IPS DF 19.7 (cell line): Measurements from ENCODE around the gene ANG.
"Not testable (repeated sequence)": the region's sequence is repeated elsewhere in the genome, so short reads cannot be mapped to it uniquely, and the experiment has no call there.

Source experiments
- DNase-seq: peaks from one replicate; pipeline ENCODE4 v3.0.0-alpha.2; 2013; ENCODE audit warnings: low read depth, low spot score

Gene ANG

DNA sequence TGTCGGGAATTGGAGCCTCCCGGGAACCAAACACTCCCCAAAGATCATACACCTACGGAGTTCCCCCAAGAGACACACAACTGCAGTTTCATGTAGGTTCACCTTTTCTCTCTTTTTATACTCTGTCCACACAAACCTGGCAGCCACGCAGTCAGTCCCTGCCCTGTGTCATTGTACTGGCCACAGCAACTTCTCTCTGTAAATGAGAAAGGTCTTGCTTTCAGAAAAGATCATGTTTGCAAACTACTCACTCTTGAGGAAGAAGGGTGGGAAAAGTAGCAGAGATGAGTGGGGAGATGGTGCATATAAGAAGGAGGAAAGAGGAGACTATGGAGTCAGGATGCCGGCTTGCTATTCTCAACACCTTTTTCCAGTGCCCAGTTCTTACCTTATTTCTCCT, 10.4 kb downstream of the ANG start:
- DNase-seq: no peak

DNA sequence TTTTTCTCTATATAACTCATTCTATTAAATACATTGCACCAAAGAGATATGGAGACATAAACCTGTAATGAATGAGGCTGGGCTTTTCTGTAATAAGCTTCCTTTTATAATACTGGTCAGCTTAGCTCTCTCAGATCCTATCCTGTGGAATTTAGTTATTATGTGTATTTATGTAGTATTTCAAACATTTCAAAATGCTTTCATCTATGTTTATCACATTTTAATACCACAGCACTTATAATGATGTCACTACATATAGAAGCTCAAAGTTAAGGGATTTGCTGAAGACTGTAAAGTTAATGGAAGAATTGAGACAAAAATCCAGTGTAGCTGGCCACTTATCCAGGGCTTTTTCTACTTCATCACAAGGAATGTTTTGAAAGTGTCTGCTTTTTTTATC, 11.4 kb downstream of the ANG start:
- no peak for DNase-seq

DNA sequence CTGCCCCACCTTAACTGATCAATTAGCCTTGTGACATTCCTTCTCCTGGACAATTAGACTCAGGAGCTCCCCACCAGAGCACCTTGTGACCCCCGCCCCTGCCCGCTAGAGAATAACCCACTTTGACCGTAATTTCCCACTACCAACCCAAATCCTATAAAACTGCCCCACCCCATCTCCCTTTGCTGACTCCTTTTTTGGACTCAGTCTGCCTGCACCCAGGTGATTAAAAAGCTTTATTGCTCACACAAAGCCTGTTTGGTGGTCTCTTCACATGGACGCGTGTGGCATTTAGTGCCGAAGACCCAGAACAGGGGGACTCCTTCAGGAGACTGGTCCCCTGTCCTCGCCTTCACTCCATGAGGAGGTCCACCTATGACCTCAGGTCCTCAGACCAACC, 12.4 kb downstream of the ANG start:
- not testable (repeated sequence) for DNase-seq

DNA sequence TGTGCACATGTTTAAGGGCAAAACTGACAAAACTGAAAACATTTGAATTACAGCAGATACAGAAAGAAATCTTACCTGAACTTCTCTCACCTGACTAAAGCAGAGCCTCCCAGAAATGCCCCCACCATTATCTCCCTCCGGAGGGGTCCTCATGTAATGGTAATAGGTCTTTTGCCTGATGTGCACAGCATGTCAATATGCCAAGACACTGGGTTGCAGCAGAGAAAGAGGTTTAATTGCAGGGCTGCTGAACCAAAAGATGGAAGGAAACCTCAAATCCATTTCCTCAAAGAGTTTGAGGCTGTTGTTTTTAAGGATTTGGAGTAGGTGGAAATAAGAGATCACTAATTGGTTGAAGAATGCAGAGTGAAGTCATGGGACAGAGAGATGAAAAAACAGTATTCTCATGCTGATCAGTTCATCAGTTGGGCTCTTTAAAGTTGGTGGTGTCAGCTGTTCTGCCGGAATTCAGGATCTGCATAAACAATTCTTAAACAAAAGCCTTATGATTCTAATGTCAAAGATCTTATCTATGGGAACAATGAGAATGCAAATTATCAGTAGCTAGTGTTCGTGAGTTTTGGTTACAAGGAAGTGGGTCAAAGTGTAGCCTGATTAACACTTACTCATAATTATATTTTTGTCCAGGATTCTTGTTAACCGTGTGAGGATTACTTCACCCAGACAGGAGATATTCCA, 18.2 kb downstream of the ANG start:
- peak; percentile 59 for DNase-seq

DNA sequence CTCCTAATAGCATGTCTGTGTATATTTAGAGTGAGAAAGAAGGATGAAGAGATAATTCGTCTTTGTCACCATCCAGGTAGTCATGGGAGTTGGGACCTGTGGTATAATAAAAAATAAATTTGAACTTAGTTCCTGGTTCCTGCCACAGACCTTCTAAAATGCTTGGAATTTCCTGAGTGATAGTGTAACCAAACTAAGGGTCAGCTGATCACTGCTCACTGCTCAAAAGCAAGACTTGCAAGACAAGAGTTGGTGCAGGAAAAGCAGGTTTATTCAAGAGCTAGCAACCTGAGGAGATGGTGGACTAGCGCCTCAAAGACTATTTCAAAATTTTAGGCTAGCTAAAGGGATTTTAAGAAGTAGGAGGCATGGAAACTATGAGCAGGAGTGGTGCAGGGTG, 19.1 kb downstream of the ANG start:
- no peak for DNase-seq

DNA sequence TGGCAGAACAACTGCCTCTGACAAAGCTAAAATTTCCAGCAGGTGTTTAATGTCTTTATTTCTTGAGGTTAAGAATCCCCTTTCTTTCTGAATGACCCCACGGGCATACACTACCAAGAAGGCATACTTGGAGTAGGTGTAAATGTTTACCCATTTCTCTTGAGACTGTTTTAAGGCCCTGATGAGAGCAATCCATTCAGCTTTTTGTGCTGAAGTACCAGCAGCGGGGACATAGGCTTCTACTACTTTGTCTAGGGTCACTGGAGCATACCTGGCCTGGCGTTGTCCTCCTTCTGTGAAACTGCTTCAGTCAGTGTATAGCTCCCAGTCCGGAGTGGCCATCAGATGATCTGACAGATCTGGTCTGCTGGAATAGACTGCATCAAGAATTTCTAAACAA, 22.7 kb downstream of the ANG start:
- no peak for DNase-seq

DNA sequence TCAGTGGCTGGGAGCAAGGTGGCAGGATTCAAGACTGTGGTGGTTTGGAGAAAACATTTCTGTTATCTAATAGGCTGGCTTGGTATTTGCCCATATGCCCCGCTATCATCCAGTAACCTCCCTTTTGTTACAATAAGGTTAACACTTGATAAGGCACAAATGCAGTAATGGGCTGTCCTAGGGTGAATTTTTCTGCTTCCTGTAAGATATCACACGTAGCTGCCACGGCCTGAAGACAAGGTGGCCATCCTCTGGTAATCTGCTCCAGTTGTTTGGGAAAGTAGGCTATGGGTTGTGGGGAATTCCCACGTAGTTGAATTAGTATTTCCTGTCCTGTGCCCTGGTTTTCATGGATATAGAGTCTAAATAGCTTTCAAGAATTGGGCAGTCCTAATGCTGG, 23.1 kb downstream of the ANG start:
- no peak for DNase-seq

DNA sequence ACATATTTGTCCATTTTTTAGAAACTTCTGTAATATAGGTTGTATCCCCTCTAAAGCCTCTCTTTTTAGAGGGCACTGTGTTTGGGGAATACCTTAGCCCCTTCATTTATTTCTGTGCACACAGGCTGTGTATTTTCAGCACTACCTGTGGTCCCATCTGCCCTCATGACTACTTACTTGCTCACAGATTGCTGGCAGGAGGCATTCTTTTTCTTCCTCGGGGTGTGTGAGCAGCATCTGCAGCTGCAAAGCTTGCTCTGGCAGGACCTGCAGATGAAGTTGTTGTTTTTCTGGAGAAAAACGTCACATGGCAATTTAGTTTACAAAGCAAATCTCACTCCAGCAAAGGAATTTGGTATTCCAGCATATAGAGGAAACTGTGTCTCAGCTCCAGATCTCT, 24.3 kb downstream of the ANG start:
- no peak for DNase-seq

DNA sequence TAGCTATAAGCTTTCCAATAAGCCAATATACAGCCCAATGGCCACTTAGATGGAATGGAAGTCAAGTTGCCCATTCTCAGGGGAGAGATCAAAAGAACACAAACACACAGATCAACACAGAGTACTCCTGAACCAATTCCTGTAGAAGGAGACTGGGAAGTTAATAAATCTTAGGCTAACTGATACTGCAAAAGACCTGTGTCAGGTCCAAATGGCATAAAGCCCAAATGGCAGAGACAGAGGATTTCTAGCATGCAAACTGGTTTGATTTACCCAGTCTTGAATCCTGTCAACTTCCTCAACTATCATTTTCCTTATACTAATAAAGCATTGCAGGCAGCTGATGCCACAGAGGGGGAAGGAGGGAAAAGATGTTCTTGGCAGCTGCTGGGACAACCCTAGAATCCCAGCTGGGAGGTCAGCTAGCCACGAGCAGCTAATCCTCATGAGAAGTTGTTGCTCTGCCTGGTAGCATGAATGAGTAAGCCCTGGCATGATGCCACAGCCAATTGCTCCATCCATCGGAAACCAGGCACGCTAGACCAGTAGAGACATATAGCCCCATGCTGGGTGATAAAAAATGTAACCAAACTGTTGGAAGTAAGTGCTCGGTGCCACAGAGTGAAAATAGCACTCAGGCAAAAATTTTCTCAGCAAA, 26.2 kb downstream of the ANG start:
- no peak for DNase-seq

DNA sequence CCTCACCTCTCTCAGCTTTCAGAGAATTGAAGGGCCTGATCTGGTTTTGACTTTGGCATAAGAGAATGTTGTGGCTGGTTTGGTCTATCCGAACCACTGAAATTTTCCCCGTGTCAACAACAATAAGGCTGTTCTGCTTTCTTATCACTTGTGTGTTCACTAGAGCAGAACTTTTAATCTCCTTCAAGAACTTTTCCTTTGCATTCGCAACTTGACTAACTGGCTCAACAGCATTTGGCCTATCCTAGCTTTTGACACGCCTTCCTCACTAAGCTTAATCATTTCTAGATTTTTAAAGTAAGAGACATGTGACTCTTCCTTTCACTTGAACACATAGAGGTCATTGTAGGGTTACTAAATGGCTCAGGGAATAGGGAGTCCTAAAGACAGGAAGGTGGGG, 31.2 kb downstream of the ANG start:
- DNase-seq: no peak

DNA sequence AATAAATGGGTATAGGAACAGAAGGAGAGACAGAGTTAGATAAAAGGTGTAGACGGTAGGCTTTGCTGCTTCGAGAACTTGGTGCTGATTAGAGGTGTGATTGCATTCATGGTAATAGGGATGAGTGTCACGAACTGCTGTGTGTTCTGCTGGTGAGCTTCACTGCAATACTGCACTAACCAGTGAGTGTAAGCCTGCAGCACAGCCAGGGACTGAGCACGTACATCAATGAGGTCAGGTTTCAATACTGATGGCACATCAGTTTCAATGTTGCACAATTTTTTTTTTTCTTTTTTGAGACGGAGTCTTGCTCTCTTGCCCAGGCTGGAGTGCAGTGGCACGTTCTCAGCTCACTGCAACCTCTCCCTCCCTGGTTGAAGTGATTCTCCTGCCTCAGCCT, 32.2 kb downstream of the ANG start:
- no peak for DNase-seq

DNA sequence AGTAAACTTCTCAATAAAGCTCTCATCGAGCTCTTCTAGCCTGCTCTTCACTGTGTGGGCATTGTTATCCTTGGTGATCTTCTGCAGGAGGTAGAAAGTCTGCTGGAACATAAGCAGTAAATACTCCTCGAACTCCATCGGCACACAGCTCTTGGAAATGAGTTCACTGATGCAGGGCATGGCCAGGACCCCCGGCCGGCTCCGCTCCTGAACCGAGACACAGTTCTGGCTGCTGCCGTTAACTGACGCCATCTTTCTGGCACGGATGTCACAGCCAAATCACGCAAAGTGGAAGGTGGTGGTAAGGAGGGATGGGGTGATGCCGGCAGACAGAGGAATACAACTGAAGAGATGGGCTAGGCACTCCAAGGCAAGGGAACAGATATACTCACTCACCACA, 33.5 kb downstream of the ANG start:
- DNase-seq: no peak

DNA sequence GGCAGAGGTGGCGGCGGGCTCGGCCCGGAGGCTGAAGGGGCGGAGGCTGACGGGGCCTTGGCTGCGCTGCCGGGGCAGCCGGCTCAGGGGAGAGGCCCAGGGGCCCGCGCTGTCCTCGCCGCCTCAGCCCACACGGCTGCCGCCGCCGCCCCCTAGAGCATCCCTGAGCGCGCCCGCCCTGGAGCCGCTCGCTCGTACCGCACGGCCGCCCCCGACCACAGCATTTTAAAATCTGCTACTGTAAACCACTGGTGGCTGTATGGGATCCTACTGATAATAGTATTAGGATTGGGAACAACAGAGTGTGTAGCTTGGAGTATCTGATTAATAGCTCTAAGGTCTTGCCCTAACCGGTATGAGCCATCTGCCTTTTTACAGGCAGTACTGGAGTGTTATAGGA, 34.9 kb downstream of the ANG start:
- DNase-seq: no peak

DNA sequence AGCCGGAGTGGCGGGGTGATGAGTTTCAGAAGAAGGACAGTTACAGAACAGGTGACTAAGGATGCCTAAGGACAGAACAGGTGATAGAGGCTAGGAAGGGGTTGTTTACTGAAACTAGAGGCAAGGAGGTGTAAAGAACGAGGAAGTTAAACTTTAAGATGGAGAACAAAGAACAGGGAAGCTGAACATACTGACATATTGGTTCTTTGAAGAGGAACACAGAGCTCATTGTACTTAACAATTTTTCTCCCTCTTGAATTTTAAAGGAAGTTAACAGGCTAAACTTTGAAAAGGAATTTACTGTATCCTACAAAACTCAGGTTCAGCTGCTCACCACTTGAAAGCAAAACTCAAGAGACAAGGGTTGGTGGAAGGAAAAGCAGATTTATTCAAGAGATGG, 37.6 kb downstream of the ANG start:
- not testable (repeated sequence) for DNase-seq

DNA sequence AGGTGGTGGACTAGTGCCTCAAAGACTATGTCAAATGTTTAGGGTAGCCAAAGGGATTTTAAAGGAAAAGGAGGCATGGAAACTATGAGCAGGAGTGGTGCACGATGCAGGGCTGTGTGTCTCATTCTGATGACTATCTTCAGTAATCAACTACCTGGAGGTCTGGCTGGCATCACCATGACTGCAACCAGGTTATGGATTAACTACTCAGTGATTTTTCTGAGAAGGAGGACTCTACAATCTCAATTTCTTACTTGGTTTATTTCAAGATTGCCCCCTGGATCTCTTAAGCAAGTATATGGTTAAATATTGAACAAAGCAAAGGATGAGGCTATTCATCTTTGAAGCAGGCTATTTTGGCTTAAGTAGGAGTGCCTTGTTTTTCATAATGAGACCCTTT, 38.0 kb downstream of the ANG start:
- no peak for DNase-seq

DNA sequence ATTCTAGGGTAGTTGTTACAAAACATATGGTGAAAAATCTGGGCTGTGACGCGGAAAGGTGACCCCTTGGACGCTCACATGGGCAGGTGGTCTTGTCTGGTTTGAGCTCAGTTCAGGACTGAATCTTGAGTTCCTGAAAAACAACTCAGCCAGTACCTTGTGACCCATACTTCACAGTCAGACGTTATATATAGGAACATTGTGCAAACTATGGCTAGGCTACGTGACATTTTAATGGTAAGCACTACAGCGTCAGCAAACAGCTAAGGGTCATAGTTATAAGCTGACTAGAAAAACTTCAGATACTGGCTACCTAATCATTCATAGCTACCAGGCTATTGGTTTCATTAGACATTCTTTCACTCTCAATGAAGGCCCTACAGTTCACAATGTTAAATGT, 42.3 kb downstream of the ANG start:
- DNase-seq: no peak

DNA sequence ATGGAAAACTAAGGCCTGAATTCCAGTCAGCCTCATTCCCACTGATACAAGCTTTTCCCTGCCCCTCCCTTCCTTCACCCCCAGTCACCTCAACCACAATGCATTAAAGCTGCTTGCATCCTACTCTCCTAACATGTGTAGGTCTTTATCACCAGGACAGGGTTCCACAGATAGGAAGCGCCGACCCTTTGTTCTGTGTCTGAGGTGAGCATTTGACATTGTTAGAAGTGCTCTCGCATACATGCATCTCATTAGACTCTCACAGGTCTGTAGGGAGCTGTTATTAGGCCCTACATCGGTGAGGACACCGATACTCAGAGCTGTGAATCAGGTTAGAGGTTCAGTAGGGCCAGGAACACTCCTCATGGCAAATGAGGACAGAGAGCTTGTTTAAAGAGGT, 43.9 kb downstream of the ANG start:
- DNase-seq: peak; percentile 5

DNA sequence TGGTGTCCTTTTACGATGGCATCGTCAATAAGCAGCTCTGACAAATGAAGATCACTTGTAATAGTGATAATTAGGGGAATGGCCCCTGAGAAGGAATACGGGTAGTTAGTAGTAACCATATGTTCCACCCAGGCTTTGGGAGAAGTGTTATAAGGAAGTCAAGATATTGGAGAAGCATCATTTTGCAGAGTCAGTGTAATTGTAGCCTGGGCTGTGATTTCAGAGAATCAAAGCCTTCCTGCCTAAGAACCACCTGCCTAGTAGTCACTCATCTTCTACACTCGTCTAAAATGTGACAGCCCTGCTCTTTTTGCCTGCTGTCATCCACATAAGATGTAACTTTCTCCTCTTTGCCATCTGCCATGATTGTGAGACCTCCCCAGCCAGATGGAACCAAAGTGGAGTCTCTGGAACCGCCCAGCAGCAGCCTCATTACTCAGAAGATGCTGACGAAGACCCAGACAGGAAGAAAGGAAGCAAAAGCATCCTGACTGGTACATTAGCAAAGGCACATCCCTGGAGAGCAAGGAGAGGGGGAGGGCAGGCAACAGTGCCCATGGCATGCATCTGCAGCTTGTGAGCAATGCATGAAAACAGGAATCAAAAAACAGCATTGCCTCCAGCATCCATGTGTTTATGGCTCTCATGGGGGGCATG, 44.5 kb downstream of the ANG start:
- DNase-seq: no peak

DNA sequence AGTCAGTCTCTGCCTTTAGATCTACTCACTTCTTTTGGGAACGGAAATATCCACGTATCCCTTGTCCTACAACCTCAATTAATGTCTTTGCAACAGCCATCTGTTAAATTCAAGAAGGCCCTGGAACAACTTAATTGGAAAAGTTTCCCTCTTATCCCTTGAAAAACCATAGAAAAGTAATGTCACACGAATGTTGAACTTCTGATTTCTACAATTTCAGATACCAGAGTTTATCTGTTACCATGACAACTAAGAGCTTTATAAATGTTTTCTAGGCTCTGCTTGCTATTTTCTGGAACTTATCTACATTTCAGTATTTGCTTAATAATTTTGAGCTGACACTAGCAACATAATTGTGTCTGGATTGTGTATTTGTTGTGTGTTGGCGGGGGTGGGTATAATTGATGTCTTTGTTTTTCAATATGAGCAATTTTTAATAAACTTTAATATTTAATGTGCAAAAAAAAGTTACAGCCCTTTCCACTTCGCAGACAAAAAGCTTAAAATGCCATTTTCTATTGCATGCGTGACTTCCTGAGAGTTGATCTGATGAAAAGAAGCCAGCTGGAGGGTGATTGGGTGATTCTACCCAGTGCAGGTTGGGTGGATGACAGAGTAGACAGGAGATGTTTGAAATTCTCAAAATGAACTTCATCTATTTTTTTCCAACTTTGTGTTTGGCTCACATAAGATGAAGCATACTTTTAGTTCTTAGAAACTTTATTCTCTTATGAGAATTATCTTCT, 45.3 kb downstream of the ANG start:
- no peak for DNase-seq

DNA sequence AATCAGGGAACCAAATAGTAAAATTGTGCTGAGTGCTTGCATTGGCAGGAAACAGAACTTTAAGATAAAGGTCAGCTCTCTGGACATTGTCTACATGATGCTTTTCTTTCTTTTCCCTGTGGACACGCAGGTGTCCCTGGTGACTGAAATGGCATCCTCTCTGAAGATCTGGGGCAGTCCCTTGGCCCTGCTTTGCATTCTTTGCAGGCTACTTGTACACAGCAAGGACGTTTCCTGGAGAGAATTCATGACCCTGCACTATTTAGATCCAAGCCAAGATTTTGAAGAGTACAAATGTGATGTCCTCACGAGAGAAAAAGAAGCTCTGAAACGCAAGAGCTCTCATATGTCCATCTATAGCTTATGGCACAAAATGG, 45.9 kb downstream of the ANG start:
- no peak for DNase-seq

DNA sequence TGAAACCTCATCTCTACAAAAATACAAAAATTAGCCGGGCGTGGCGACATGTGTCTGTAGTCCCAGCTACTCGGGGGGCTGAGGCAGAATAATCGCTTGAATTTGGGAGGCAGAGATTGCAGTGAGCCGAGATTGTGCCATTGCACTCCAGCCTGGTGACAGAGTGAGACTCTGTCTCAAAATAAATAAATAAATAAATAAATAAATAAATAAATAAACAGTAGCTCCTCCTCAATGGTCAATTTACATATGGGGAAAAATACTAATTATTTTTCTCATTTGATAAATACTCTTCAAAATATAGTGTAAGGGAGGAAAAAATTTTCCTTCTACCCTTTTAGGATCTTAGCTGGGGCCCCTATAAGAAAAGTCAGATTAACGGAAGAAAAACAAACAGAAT, 49.7 kb downstream of the ANG start:
- DNase-seq: not testable (repeated sequence)

DNA sequence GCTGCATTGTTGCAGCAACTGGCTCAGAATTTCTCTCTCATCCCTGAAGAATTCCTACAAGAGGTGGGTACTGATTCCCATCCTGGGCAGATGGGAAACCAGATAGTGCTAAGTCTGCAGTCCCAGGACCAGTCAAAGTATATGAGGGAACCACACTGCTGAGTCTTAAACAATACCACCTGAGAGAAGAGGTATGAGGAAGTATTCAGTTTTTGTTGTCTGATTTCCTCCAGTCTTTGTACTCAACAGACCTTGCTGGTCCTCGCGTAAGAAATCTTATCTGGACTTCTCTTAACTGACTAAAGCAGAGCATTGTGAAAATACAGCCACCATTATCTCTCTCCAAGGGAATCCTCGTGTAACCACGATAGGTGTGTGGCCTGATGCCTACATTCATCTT, 53.6 kb downstream of the ANG start:
- DNase-seq: no peak

DNA sequence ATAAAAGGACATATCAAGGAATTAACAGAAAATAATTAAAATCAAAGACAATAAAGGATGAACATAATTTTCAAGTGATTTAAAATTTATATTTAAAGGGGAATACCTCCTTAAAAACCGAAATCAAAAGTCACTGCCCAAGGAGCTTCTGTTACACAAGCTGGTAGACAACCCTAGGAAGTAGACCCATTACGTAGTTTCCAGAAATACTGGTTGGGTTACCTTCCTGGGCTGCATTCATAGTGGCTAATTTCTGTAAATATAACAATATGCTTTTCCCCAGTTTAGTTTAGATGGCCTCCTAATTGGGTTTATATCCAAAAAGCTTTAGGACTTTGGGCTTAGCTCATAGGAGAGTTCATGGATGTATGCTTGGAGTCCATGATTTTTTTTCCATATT, 55.0 kb downstream of the ANG start:
- no peak for DNase-seq
